Mesodermal cell (in vitro differentiated cells): ENCODE measurements around the gene DCD.

ENCODE experiments used
- H3K27ac ChIP-seq: 2 replicates; pipeline ENCODE4 v1.7.0; 2013; ENCODE audit warnings: mild to moderate bottlenecking, low read depth, low read length, moderate library complexity; ENCODE audit not compliant: severe bottlenecking
- H3K36me3 ChIP-seq: 2 replicates; pipeline ENCODE4 v1.7.1; 2013; ENCODE audit warnings: mild to moderate bottlenecking, low read length, moderate library complexity; ENCODE audit not compliant: control insufficient read depth, insufficient read depth
- H3K4me1 ChIP-seq: one replicate; pipeline ENCODE4 v1.7.1; 2013; ENCODE audit warnings: mild to moderate bottlenecking, low read length; ENCODE audit not compliant: insufficient read depth, control insufficient read depth, poor library complexity, severe bottlenecking
- H3K4me3 ChIP-seq: 2 replicates; pipeline ENCODE4 v1.7.0; 2013; ENCODE audit warnings: low read length, control low read depth, mild to moderate bottlenecking; ENCODE audit not compliant: insufficient read depth, poor library complexity, severe bottlenecking; ENCODE audit errors: extremely low read depth
- H3K9me3 ChIP-seq: 2 replicates; pipeline ENCODE4 v1.7.1; 2013; ENCODE audit warnings: mild to moderate bottlenecking, low read length, moderate library complexity; ENCODE audit not compliant: control insufficient read depth
- WGBS, 2 experiments: methylation state at CpG; one replicate each; pipeline ENCODE4 v1.1.5; 2013; ENCODE audit warnings: missing lambda C conversion rate in 2 of 2; ENCODE audit not compliant: insufficient coverage in 2 of 2; 5-methylcytosine and 5-hydroxymethylcytosine counted together

Gene DCD

GRCh38 chr12:54608156-54608555 lies 40.0 kb downstream of the DCD start:
- no peak overlapping the region for H3K4me3 ChIP-seq
- H3K4me1 ChIP-seq = peaks cover 11% of the 10 kb centered on the region
- WGBS, 2 experiments = 75 to 78% methylated on average over 4 of the region's 6 CpGs
- H3K27ac ChIP-seq = no peak overlapping the region
- H3K36me3 ChIP-seq = no peaks in the 10 kb centered on the region
- H3K9me3 ChIP-seq = no peaks in the 10 kb centered on the region

- no peak overlapping the region for H3K4me3 ChIP-seq
- no peak overlapping the region for H3K27ac ChIP-seq
- no peaks in the 10 kb centered on the region for H3K36me3 ChIP-seq
- H3K4me1 ChIP-seq = peaks cover 11% of the 10 kb centered on the region
- no peaks in the 10 kb centered on the region for H3K9me3 ChIP-seq
- 44% methylated on average over 1 of the region's 4 CpGs; no CpG with 5 or more reads in 1 of the 2 experiments for WGBS, 2 experiments
Measured at GRCh38 chr12:54606556-54606955, 41.6 kb downstream of the DCD start.

- H3K4me1 ChIP-seq = peaks cover 11% of the 10 kb centered on the region
- H3K9me3 ChIP-seq = no peaks in the 10 kb centered on the region
- no peak overlapping the region for H3K4me3 ChIP-seq
- 74 to 95% methylated on average over 4 of the region's 6 CpGs for WGBS, 2 experiments
- H3K36me3 ChIP-seq = no peaks in the 10 kb centered on the region
- no peak overlapping the region for H3K27ac ChIP-seq
Measured at GRCh38 chr12:54605138-54605970, 42.8 kb downstream of the DCD start.

GRCh38 chr12:54604436-54604835 lies 43.7 kb downstream of the DCD start:
- H3K4me3 ChIP-seq = no peak overlapping the region
- peaks cover 11% of the 10 kb centered on the region for H3K4me1 ChIP-seq
- H3K9me3 ChIP-seq = no peaks in the 10 kb centered on the region
- H3K36me3 ChIP-seq = no peaks in the 10 kb centered on the region
- WGBS, 2 experiments = 100% methylated on average over 1 of the region's 4 CpGs; no CpG with 5 or more reads in 1 of the 2 experiments
- no peak overlapping the region for H3K27ac ChIP-seq

- no peaks in the 10 kb centered on the region for H3K9me3 ChIP-seq
- H3K4me3 ChIP-seq = no peak overlapping the region
- 95 to 100% methylated on average over 3 of the region's 5 CpGs for WGBS, 2 experiments
- H3K4me1 ChIP-seq = peaks cover 11% of the 10 kb centered on the region
- H3K36me3 ChIP-seq = no peaks in the 10 kb centered on the region
- H3K27ac ChIP-seq = no peak overlapping the region
Measured at GRCh38 chr12:54603872-54604271, 44.3 kb downstream of the DCD start.

- Histone ChIP-seq H3K9me3 (no peaks in the 10 kb centered on the region), H3K36me3 (no peaks in the 10 kb centered on the region), H3K4me3 (no peak overlapping the region), H3K4me1 (peaks cover 8% of the 10 kb centered on the region), H3K27ac (no peak overlapping the region)
- WGBS, 2 experiments = 11 to 13% methylated on average over 5 of the region's 8 CpGs
Measured at GRCh38 chr12:54603173-54603814, 44.9 kb downstream of the DCD start.

- no peak overlapping the region for H3K27ac ChIP-seq
- no peaks in the 10 kb centered on the region for H3K36me3 ChIP-seq
- no peak overlapping the region for H3K4me3 ChIP-seq
- 86 to 100% methylated on average over 1 of the region's 2 CpGs for WGBS, 2 experiments
- H3K4me1 ChIP-seq = peaks cover 8% of the 10 kb centered on the region
- no peaks in the 10 kb centered on the region for H3K9me3 ChIP-seq
Measured at GRCh38 chr12:54602661-54603060, 45.5 kb downstream of the DCD start.

- no peaks in the 10 kb centered on the region for H3K36me3 ChIP-seq
- H3K4me3 ChIP-seq = no peak overlapping the region
- peaks cover 8% of the 10 kb centered on the region for H3K4me1 ChIP-seq
- no peak overlapping the region for H3K27ac ChIP-seq
- no peaks in the 10 kb centered on the region for H3K9me3 ChIP-seq
- 67 to 68% methylated on average over 3 to 4 of the region's 4 CpGs for WGBS, 2 experiments
Measured at GRCh38 chr12:54601841-54602240, 46.3 kb downstream of the DCD start.

- H3K4me3 ChIP-seq = no peak overlapping the region
- 82 to 86% methylated on average over 5 of the region's 5 CpGs for WGBS, 2 experiments
- peaks cover 4% of the 10 kb centered on the region for H3K4me1 ChIP-seq
- H3K36me3 ChIP-seq = no peaks in the 10 kb centered on the region
- no peaks in the 10 kb centered on the region for H3K9me3 ChIP-seq
- H3K27ac ChIP-seq = no peak overlapping the region
Measured at GRCh38 chr12:54598970-54599369, 49.2 kb downstream of the DCD start.

- 61 to 71% methylated on average over 2 to 3 of the region's 3 CpGs for WGBS, 2 experiments
- Histone ChIP-seq H3K4me3 (no peak overlapping the region), H3K4me1 (peaks cover 8% of the 10 kb centered on the region), H3K36me3 (no peaks in the 10 kb centered on the region), H3K9me3 (no peaks in the 10 kb centered on the region), H3K27ac (no peak overlapping the region)
Measured at GRCh38 chr12:54596526-54596946, 51.6 kb downstream of the DCD start.

- H3K4me3 ChIP-seq = no peak overlapping the region
- H3K4me1 ChIP-seq = peaks cover 8% of the 10 kb centered on the region
- WGBS, 2 experiments = no CpG with 5 or more reads among the region's 3 CpGs
- no peaks in the 10 kb centered on the region for H3K9me3 ChIP-seq
- H3K36me3 ChIP-seq = no peaks in the 10 kb centered on the region
- H3K27ac ChIP-seq = no peak overlapping the region
Measured at GRCh38 chr12:54595471-54595870, 52.7 kb downstream of the DCD start.
